Measurements from ENCODE around the gene GSTM3.
A peak's percentile ranks its signal among the peaks of the same experiment; 100 is the strongest.
"Not testable (repeated sequence)": the region's sequence is repeated elsewhere in the genome, so short reads cannot be mapped to it uniquely, and the experiment has no call there.

Gene GSTM3

GRCh38 chr1:109750920-109751319 is 10.1 kb upstream of the GSTM3 start:
- Histone ChIP-seq H3K27ac (no peak overlapping the region), H3K4me3 (no peak overlapping the region)

GRCh38 chr1:109750241-109750882 is 9.5 kb upstream of the GSTM3 start:
- no peak for TF ChIP-seq FOXP2 (optimal IDR thresholded peaks at IDR 0.05; ENCODE audit: control extremely low read depth, extremely low read length, insufficient read depth)
- DNase-seq (ENCODE audit: low read depth, low spot score) = no peak
- no peak overlapping the region for H3K4me3 ChIP-seq
- no peak overlapping the region for H3K27ac ChIP-seq
- H3K36me3 ChIP-seq (ENCODE audit: insufficient read depth, low read length) = no peaks in the 10 kb centered on the region
- H3K9ac ChIP-seq (ENCODE audit: insufficient read length) = no peak overlapping the region
- H3K9me3 ChIP-seq (ENCODE audit: low read depth, low read length) = no peaks in the 10 kb centered on the region

More at GRCh38 chr1:109750920-109751319, 10.1 kb upstream of the GSTM3 start:
- no peak for DNase-seq (ENCODE audit: low read depth, low spot score)
- H3K9ac ChIP-seq (ENCODE audit: insufficient read length) = no peak overlapping the region
- TF ChIP-seq POLR2AphosphoS5 (IDR thresholded peaks at IDR 0.05; ENCODE audit: borderline replicate concordance, low read depth, low read length) (no peak), FOXP2 (optimal IDR thresholded peaks at IDR 0.05; ENCODE audit: control extremely low read depth, extremely low read length, insufficient read depth) (no peak), EZH2 (IDR thresholded peaks at IDR 0.05) (no peak)
- no peaks in the 10 kb centered on the region for H3K9me3 ChIP-seq (ENCODE audit: low read depth, low read length)
- H3K36me3 ChIP-seq (ENCODE audit: insufficient read depth, low read length) = no peaks in the 10 kb centered on the region

GRCh38 chr1:109749221-109749620 is 8.4 kb upstream of the GSTM3 start:
- Histone ChIP-seq H3K4me3 (no peak overlapping the region), H3K27ac (no peak overlapping the region), H3K9me3 (ENCODE audit: low read depth, low read length) (no peaks in the 10 kb centered on the region), H3K9ac (ENCODE audit: insufficient read length) (no peak overlapping the region), H3K36me3 (ENCODE audit: insufficient read depth, low read length) (no peaks in the 10 kb centered on the region)
- no peak for DNase-seq (ENCODE audit: low read depth, low spot score)
- TF ChIP-seq POLR2AphosphoS5 (IDR thresholded peaks at IDR 0.05; ENCODE audit: borderline replicate concordance, low read depth, low read length) = no peak
- TF ChIP-seq FOXP2 (optimal IDR thresholded peaks at IDR 0.05; ENCODE audit: control extremely low read depth, extremely low read length, insufficient read depth) = no peak
- TF ChIP-seq EZH2 (IDR thresholded peaks at IDR 0.05) = no peak

- not testable (repeated sequence) for H3K4me3 ChIP-seq; H3K9ac ChIP-seq (ENCODE audit: insufficient read length); H3K27ac ChIP-seq; DNase-seq (ENCODE audit: low read depth, low spot score); H3K9me3 ChIP-seq (ENCODE audit: low read depth, low read length); H3K36me3 ChIP-seq (ENCODE audit: insufficient read depth, low read length)
These were observed 7.5 kb upstream of the GSTM3 start for GRCh38 chr1:109748311-109748710.

- Histone ChIP-seq H3K27ac (no peak overlapping the region), H3K9ac (ENCODE audit: insufficient read length) (peak overlapping the region; percentile 74), H3K9me3 (ENCODE audit: low read depth, low read length) (no peaks in the 10 kb centered on the region), H3K4me3 (peak overlapping the region; percentile 90), H3K36me3 (ENCODE audit: insufficient read depth, low read length) (peaks cover 25% of the 10 kb centered on the region)
- no peak for TF ChIP-seq FOXP2 (optimal IDR thresholded peaks at IDR 0.05; ENCODE audit: control extremely low read depth, extremely low read length, insufficient read depth)
- peak; percentile 99 for TF ChIP-seq POLR2AphosphoS5 (IDR thresholded peaks at IDR 0.05; ENCODE audit: borderline replicate concordance, low read depth, low read length)
- DNase-seq (ENCODE audit: low read depth, low spot score) = no peak
These were observed 862 bp downstream of the GSTM3 start for GRCh38 chr1:109739738-109740614.

- DNase-seq (ENCODE audit: low read depth, low spot score) = no peak
- Histone ChIP-seq H3K9ac (ENCODE audit: insufficient read length) (no peak overlapping the region), H3K27ac (no peak overlapping the region), H3K36me3 (ENCODE audit: insufficient read depth, low read length) (peaks cover 25% of the 10 kb centered on the region), H3K4me3 (no peak overlapping the region), H3K9me3 (ENCODE audit: low read depth, low read length) (no peaks in the 10 kb centered on the region)
- no peak; the same call in 1 of the 2 replicates for TF ChIP-seq POLR2AphosphoS5 (IDR thresholded peaks at IDR 0.05; ENCODE audit: borderline replicate concordance, low read depth, low read length)
- no peak for TF ChIP-seq EZH2 (IDR thresholded peaks at IDR 0.05)
- TF ChIP-seq FOXP2 (optimal IDR thresholded peaks at IDR 0.05; ENCODE audit: control extremely low read depth, extremely low read length, insufficient read depth) = no peak
These were observed 7.5 kb downstream of the GSTM3 start for GRCh38 chr1:109733236-109733870.

- TF ChIP-seq FOXP2 (optimal IDR thresholded peaks at IDR 0.05; ENCODE audit: control extremely low read depth, extremely low read length, insufficient read depth) (no peak), POLR2AphosphoS5 (IDR thresholded peaks at IDR 0.05; ENCODE audit: borderline replicate concordance, low read depth, low read length) (no peak), EZH2 (IDR thresholded peaks at IDR 0.05) (no peak)
- no peak overlapping the region for H3K4me3 ChIP-seq
These were observed 8.4 kb downstream of the GSTM3 start for GRCh38 chr1:109732390-109732881.

GRCh38 chr1:109730666-109731065 is 10.2 kb downstream of the GSTM3 start:
- peak overlapping the region; percentile 71 for H3K27ac ChIP-seq
- peak overlapping the region; percentile 46 for H3K9ac ChIP-seq (ENCODE audit: insufficient read length)
- H3K36me3 ChIP-seq (ENCODE audit: insufficient read depth, low read length) = no peaks in the 10 kb centered on the region; the same call in 1 of the 2 replicates
- peak overlapping the region; percentile 27; the same call in 1 of the 2 replicates for H3K4me3 ChIP-seq
- DNase-seq (ENCODE audit: low read depth, low spot score) = peak; percentile 68
- no peaks in the 10 kb centered on the region for H3K9me3 ChIP-seq (ENCODE audit: low read depth, low read length)
- TF ChIP-seq EZH2 (IDR thresholded peaks at IDR 0.05) (no peak), POLR2AphosphoS5 (IDR thresholded peaks at IDR 0.05; ENCODE audit: borderline replicate concordance, low read depth, low read length) (no peak), FOXP2 (optimal IDR thresholded peaks at IDR 0.05; ENCODE audit: control extremely low read depth, extremely low read length, insufficient read depth) (no peak)

More at GRCh38 chr1:109732390-109732881, 8.4 kb downstream of the GSTM3 start:
- Histone ChIP-seq H3K9me3 (ENCODE audit: low read depth, low read length) (no peaks in the 10 kb centered on the region), H3K36me3 (ENCODE audit: insufficient read depth, low read length) (peaks cover 16% of the 10 kb centered on the region), H3K27ac (no peak overlapping the region), H3K9ac (ENCODE audit: insufficient read length) (no peak overlapping the region)
- no peak for DNase-seq (ENCODE audit: low read depth, low spot score)

Measured in SK-N-MC (cell line).